PC-9 (cell line): ENCODE results near the gene NSL1. TPM values are rescaled to one million over a fixed set of nuclear protein-coding genes. Genes with fewer than 3 reads are reported as not detected.

Experiments
- BruUV-seq: library from RNA; stranded (reverse); fragments of 400-500 nt; replicated peaks from 2 replicates; lab custom pipeline; 2021; lab: Mats Ljungman, UMichigan
- CTCF ChIA-PET: fragments of 300-600 bp; sonication (Branson Sonifier 250); formaldehyde crosslinking; loops from one replicate; lab custom pipeline; 2022; ENCODE audit warnings: antibody characterized with exemption; lab: Charles Lee
- POLR2A ChIA-PET: fragments of 300-600 bp; sonication (Branson Sonifier 250); formaldehyde crosslinking; loops from one replicate; lab custom pipeline; 2022; ENCODE audit warnings: antibody characterized with exemption; ENCODE audit not compliant: unreplicated experiment; lab: Charles Lee
- DNase-seq, 2 experiments: peaks; one replicate each; pipeline versions ENCODE4 v3.0.0 to v3.0.0-alpha.2; 2015 to 2022; ENCODE audit warnings: mixed read lengths in 1 of 2
- H2AFZ ChIP-seq: fragments of 200-600 bp; sonication (generic); 2 replicates; pipeline ENCODE4 v1.8.1; 2017; ENCODE audit warnings: antibody characterized with exemption
- H3F3A ChIP-seq: fragments of 200-600 bp; sonication (generic); 2 replicates; pipeline ENCODE4 v1.8.1; 2017; ENCODE audit warnings: antibody characterized with exemption, mild to moderate bottlenecking, low read depth; ENCODE audit not compliant: insufficient read depth
- H3K27ac ChIP-seq: fragments of 200-600 bp; sonication (generic); 2 replicates; pipeline ENCODE4 v1.6.1; 2016; ENCODE audit warnings: mixed run types
- H3K27me3 ChIP-seq: fragments of 200-600 bp; sonication (generic); 2 replicates; pipeline ENCODE4 v1.6.1; 2016; ENCODE audit warnings: low read depth, mixed run types; ENCODE audit not compliant: insufficient read depth
- H3K36me3 ChIP-seq: fragments of 200-600 bp; sonication (generic); 2 replicates; pipeline ENCODE4 v1.6.1; 2016; ENCODE audit warnings: low read depth, mixed run types
- H3K4me1 ChIP-seq: fragments of 200-600 bp; sonication (generic); replicated peaks from 2 replicates; pipeline ENCODE4 v1.6.1; 2016; ENCODE audit warnings: mixed run types; ENCODE audit not compliant: insufficient read depth
- H3K4me2 ChIP-seq: fragments of 200-600 bp; sonication (generic); 2 replicates; pipeline ENCODE4 v1.6.1; 2017; ENCODE audit warnings: mixed run types
- H3K4me3 ChIP-seq: fragments of 200-600 bp; sonication (generic); 2 replicates; pipeline ENCODE4 v1.6.1; 2016; ENCODE audit warnings: mixed run types
- H3K79me2 ChIP-seq: fragments of 200-600 bp; sonication (generic); 2 replicates; pipeline ENCODE4 v1.6.1; 2017; ENCODE audit warnings: low read depth, mixed run types
- H3K9me2 ChIP-seq: fragments of 200-600 bp; sonication (generic); 2 replicates; pipeline ENCODE4 v1.8.1; 2017; ENCODE audit warnings: mild to moderate bottlenecking; ENCODE audit not compliant: insufficient read depth
- H3K9me3 ChIP-seq: fragments of 200-600 bp; sonication (generic); 2 replicates; pipeline ENCODE4 v1.8.1; 2016; ENCODE audit warnings: low read depth; ENCODE audit not compliant: insufficient read depth
- H4K20me1 ChIP-seq: fragments of 200-600 bp; sonication (generic); 2 replicates; pipeline ENCODE4 v1.8.1; 2017; ENCODE audit not compliant: insufficient read depth
- EZH2 ChIP-seq: fragments of 200-600 bp; sonication (generic); IDR thresholded peaks from 2 replicates; pipeline ENCODE4 v1.8.0; 2017; ENCODE audit warnings: antibody characterized with exemption, low read depth
- intact Hi-C: fragments of 100-400 bp; cut with micrococcal nuclease; formaldehyde crosslinking; loops from one replicate; pipeline ENCODE4 v1.10.0; 2022; ENCODE audit not compliant: unreplicated experiment
- total RNA-seq: library from RNA; stranded (reverse); gene quantifications from 2 replicates; pipeline ENCODE4 v1.2.3, GENCODE V29; 2021
- TF ChIP-seq, protein P1 (sequence below): fragments of 200-600 bp; sonication (generic); conservative IDR thresholded peaks from 2 replicates; pipeline ENCODE4 v1.6.1; 2017; ENCODE audit warnings: mixed run types, antibody characterized with exemption, mild to moderate bottlenecking, moderate library complexity

NSL1 gene
- total RNA-seq, 1 experiment from 2014 or later, result 32.4 TPM

DNA sequence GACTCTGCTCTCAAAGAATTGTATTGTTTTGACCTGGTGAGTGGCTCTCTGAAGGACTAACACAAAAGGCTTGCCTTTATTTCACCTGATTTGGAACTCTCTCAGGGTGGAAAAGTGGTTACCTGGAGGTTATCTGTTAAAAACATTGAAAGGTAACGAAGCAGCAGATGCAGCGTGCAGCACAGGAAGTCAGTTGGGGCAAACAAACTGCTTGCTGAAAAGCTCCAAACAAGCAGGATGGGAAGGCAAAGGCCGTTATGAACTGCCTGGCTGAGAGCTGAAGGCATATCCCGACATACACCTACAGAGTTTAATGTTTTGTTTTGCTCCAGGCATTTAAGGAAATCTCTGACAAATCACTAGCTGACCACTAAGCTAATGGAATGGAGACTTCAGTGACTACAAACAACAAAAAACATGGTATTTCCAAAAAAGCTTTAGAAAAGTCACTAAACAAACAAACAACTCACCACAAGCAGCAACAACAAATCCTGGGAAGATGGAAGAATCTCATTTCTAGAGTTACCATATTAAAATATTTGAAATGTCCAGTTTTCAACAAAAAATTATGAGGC lies 47.6 kb downstream of the NSL1 start:
- no peak overlapping the region for H3K4me2 ChIP-seq
- no peaks in the 10 kb centered on the region for H3K9me2 ChIP-seq
- peaks cover 3% of the 10 kb centered on the region; the same call in 1 of the 2 replicates for H3K36me3 ChIP-seq
- no peak overlapping the region for H3K27ac ChIP-seq
- intact Hi-C loops, result no loop called here
- H3K4me1 ChIP-seq, result no peaks in the 10 kb centered on the region
- POLR2A ChIA-PET, result interaction anchor here (0.6 to 0.7 kb wide), 2 partner anchors 64 to 186 kb away, joined by 3 to 16 read pairs; no protein-coding TSS in a partner anchor
- peaks cover 5% of the 10 kb centered on the region; the same call in 1 of the 2 replicates for H3K9me3 ChIP-seq
- H3K79me2 ChIP-seq, result no peaks in the 10 kb centered on the region
- no peak overlapping the region for H2AFZ ChIP-seq
- CTCF ChIA-PET, result interaction anchor here (0.5 to 0.6 kb wide), 2 partner anchors 35 to 37 kb away, joined by 3 to 6 read pairs; no protein-coding TSS in a partner anchor
- DNase-seq, result no peak
- no peaks in the 10 kb centered on the region; the same call in 1 of the 2 replicates for H4K20me1 ChIP-seq
- no peak overlapping the region for H3K4me3 ChIP-seq
- no peak for TF ChIP-seq EZH2
- TF ChIP-seq, protein P1, sequence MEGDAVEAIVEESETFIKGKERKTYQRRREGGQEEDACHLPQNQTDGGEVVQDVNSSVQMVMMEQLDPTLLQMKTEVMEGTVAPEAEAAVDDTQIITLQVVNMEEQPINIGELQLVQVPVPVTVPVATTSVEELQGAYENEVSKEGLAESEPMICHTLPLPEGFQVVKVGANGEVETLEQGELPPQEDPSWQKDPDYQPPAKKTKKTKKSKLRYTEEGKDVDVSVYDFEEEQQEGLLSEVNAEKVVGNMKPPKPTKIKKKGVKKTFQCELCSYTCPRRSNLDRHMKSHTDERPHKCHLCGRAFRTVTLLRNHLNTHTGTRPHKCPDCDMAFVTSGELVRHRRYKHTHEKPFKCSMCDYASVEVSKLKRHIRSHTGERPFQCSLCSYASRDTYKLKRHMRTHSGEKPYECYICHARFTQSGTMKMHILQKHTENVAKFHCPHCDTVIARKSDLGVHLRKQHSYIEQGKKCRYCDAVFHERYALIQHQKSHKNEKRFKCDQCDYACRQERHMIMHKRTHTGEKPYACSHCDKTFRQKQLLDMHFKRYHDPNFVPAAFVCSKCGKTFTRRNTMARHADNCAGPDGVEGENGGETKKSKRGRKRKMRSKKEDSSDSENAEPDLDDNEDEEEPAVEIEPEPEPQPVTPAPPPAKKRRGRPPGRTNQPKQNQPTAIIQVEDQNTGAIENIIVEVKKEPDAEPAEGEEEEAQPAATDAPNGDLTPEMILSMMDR, result no peak
- no TSS peak for BruUV-seq
- H3K27me3 ChIP-seq, result no peaks in the 10 kb centered on the region
- H3F3A ChIP-seq, result no peaks in the 10 kb centered on the region

DNA sequence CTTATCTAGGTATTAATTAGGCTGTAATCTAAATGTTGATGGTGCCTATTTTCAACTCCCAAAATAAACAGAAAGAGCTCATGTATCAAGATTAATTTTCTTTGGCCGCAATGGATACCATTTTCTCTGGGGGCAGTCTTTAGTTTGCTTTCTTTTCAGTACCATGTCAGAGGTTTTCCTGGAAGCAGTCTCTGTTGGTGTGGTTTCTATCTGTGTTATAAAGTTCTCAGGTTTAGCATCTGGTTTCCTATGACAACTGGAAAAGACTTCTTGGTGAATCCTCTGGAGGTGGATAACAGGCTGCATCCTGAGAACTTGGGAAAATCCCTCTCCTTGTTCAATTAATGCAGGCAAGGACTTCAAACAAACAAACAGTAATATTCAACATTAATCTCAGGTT lies 53.2 kb downstream of the NSL1 start:
- TF ChIP-seq, protein P1, result no peak
- TF ChIP-seq EZH2, result no peak
- POLR2A ChIA-PET, result no interaction called here
- Histone ChIP-seq H3F3A (no peaks in the 10 kb centered on the region), H3K4me3 (no peak overlapping the region), H3K27me3 (no peaks in the 10 kb centered on the region), H3K27ac (no peak overlapping the region), H2AFZ (no peak overlapping the region), H3K4me1 (no peaks in the 10 kb centered on the region), H3K79me2 (no peaks in the 10 kb centered on the region), H3K4me2 (no peak overlapping the region), H3K9me2 (no peaks in the 10 kb centered on the region), H4K20me1 (no peaks in the 10 kb centered on the region; the same call in none of the 2 replicates), H3K36me3 (peaks cover 3% of the 10 kb centered on the region; the same call in 1 of the 2 replicates), H3K9me3 (peaks cover 5% of the 10 kb centered on the region; the same call in 1 of the 2 replicates)
- intact Hi-C loops, result no loop called here
- BruUV-seq, result no TSS peak
- CTCF ChIA-PET, result no interaction called here
- DNase-seq, result no peak

DNA sequence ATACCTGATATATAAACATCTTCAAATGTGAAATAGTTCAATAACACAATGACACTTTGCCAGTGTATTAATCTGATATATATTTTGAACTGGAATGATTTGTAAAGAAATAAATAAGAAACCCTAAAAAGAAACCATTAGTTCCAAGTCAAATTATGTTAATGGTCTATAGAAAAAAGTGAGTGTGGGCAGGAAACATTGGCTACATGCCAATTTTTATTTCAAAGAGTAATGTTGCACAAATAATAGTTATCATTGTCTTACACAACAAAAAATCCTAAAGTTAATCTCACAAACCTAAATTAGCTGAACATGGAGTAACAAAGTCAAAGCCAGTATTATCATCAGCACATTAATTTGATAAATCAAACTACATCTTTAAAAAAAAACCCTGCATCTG lies 54.0 kb downstream of the NSL1 start:
- TF ChIP-seq, protein P1, result no peak
- TF ChIP-seq EZH2, result no peak
- no peak overlapping the region for H3K27ac ChIP-seq
- H3F3A ChIP-seq, result no peaks in the 10 kb centered on the region
- peaks cover 5% of the 10 kb centered on the region; the same call in 1 of the 2 replicates for H3K9me3 ChIP-seq
- H3K4me3 ChIP-seq, result no peak overlapping the region
- no peak overlapping the region for H3K4me2 ChIP-seq
- no peaks in the 10 kb centered on the region for H3K9me2 ChIP-seq
- POLR2A ChIA-PET, result no interaction called here
- H3K79me2 ChIP-seq, result no peaks in the 10 kb centered on the region
- H2AFZ ChIP-seq, result no peak overlapping the region
- peaks cover 3% of the 10 kb centered on the region; the same call in 1 of the 2 replicates for H3K36me3 ChIP-seq
- CTCF ChIA-PET, result no interaction called here
- no peaks in the 10 kb centered on the region for H3K27me3 ChIP-seq
- intact Hi-C loops, result no loop called here
- no TSS peak for BruUV-seq
- H4K20me1 ChIP-seq, result no peaks in the 10 kb centered on the region; the same call in 1 of the 2 replicates
- DNase-seq, result no peak
- H3K4me1 ChIP-seq, result no peaks in the 10 kb centered on the region
